D721Med (cell line): ENCODE data around the gene THUMPD1.

ENCODE experiments used
- DNase-seq: peaks from one replicate; pipeline ENCODE4 v3.0.0; 2011; ENCODE audit warnings: low spot score; ENCODE audit not compliant: insufficient read length
- FAIRE-seq: peaks from 2 replicates; lab custom pipeline; 2011; peaks lifted over from hg19 to GRCh38; lab: Jason Lieb, UNC
- CTCF ChIP-seq: IDR thresholded peaks from 2 replicates; pipeline ENCODE4 v1.5.1; 2012; ENCODE audit warnings: mild to moderate bottlenecking, control low read depth; ENCODE audit not compliant: insufficient read depth; ENCODE audit errors: missing control alignments

Gene THUMPD1

DNA sequence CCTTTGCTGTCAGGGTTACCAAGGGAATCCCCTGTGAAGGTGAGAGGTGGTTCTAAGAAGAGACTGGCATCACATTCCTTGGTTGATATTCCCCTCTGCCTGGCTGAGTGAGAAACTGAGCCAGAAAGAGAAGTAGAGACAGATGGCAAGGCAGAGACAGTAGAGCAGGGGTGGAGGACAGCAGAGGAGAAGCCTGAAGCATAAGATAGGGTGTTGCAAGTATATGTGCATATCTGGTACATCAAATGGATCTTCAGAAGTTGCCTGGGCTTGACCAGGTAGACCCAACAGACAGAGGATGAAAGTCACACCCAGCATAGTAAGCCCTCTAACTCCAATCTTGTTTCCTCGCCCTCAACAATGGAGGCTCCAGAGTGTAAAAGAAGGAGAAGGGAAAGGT lies 7.9 kb upstream of the THUMPD1 start:
- FAIRE-seq (no peak), DNase-seq (no peak)
- no peak for TF ChIP-seq CTCF

DNA sequence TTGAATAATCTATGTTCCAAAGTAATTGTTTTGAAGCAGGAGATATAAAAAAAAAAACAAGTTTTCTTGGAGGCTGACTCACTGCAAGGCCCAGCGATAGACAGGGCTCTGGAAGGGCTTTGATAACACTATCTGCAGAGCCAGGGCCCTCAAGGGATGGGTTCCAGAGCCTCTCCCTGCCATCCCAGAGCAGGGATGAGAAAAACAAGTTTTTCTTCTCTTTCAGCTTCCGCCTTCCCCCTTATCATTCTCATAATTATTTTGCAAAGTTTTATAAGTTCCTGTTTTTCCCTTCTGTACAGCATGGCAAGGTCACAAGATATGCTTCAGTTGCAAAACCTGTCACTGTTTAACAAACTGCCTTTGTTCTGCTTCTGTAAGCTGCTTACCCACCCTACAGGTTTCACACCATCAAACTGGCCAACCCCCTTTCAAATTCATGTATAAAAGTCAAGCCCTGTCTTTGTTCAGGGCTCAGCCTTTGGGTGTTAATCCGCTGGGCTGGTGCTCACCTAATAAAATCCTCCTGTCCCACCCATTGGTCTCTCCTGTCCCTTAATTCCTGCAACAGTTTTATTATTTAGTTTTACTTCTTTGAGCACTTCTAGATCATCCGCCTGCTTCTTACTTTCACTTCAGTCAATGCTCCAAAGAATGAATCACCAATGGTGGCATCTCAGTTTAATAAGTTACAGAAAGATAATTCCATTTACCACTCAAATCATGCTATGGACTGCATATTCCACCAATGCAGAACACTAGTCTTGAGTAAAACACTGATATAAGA lies 5.6 kb upstream of the THUMPD1 start:
- DNase-seq (no peak), FAIRE-seq (no peak)
- TF ChIP-seq CTCF: no peak

- no peak for FAIRE-seq
- DNase-seq: no peak
- TF ChIP-seq CTCF: no peak
These were observed 4.8 kb upstream of the THUMPD1 start for GRCh38 chr16:20746461-20746860.

DNA sequence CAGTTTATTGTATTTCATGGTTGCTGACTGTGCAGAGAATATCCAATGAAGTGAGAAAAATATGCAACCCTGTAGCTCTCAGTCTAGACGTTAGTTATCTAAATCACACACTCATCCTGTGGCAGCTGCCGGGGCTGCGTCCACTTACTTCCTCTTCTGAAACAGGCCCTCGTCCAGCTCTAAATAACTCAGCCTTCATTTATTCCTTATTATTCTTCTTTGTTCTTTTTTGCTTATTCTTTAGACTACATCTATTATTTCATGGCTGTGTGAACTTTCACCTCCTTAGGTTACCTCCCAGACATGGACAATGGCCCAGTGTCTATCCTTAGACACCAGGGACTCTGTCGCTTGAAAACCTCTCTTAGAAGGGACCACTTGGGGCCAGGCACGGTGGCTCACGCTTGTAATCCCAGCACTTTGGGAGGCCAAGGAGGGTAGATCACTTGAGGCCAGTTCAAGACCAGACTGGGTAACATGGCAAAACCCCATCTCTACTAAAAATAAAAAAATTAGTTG lies 3.4 kb upstream of the THUMPD1 start:
- no peak for DNase-seq
- FAIRE-seq: no peak
- TF ChIP-seq CTCF: no peak

GRCh38 chr16:20743591-20743990 lies 2.0 kb upstream of the THUMPD1 start:
- FAIRE-seq: no peak
- DNase-seq: no peak
- TF ChIP-seq CTCF: no peak

GRCh38 chr16:20740901-20741521 lies 607 bp downstream of the THUMPD1 start:
- DNase-seq (peak; percentile 78), FAIRE-seq (no peak)
- TF ChIP-seq CTCF: no peak
